ENCODE results near the gene SPTSSA. TPM values are rescaled to one million over a fixed set of nuclear protein-coding genes. Genes with fewer than 3 reads are reported as not detected.
"Not testable (repeated sequence)": the region's sequence is repeated elsewhere in the genome, so short reads cannot be mapped to it uniquely, and the experiment has no call there.

SPTSSA gene
- total RNA-seq, 1 donor from 2014 or later = 12.9 TPM

DNA sequence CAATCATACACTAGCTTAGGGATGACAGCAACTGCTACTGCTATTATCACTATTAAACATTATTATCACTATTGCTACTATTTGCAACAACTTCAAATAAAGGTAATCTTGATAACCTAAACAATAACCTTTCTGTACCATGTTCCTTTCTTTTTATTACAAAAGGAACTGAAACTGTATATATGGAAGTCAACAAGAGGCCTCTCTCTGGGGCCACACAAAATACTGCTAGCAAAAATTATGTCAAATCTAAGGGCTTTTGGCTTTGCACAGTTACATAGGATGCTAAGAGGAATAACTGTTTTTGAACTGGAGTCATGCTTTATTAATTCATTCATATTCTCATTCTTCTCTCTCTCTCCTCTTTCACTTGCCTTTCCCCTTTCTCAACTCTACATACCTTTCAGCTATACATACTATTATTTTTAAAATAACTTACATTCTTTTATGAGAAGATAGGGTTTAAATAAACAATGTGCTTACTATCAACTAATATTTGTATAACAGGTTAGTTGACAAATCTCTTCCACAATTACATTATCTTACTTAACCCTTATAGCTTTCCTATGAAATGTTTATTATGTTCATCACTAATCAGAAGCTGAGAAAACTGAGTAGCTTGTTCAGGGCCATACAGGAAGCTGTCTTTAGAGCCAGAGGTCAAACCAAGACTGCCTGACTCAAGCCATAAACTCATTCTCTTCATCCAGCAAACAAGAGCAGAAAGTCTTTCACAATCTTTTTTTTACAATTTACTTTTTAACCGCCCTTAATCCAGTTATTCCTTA, 25.7 kb downstream of the SPTSSA start:
- FAIRE-seq (no peak), DNase-seq (ENCODE audit: low read depth) (peak; percentile 29)
- H3K4me3 ChIP-seq (ENCODE audit: low read depth, low read length) = no peak overlapping the region
- H3K27me3 ChIP-seq (ENCODE audit: control insufficient read depth, insufficient read depth, low read length) = no peaks in the 10 kb centered on the region
- TF ChIP-seq, protein P1, sequence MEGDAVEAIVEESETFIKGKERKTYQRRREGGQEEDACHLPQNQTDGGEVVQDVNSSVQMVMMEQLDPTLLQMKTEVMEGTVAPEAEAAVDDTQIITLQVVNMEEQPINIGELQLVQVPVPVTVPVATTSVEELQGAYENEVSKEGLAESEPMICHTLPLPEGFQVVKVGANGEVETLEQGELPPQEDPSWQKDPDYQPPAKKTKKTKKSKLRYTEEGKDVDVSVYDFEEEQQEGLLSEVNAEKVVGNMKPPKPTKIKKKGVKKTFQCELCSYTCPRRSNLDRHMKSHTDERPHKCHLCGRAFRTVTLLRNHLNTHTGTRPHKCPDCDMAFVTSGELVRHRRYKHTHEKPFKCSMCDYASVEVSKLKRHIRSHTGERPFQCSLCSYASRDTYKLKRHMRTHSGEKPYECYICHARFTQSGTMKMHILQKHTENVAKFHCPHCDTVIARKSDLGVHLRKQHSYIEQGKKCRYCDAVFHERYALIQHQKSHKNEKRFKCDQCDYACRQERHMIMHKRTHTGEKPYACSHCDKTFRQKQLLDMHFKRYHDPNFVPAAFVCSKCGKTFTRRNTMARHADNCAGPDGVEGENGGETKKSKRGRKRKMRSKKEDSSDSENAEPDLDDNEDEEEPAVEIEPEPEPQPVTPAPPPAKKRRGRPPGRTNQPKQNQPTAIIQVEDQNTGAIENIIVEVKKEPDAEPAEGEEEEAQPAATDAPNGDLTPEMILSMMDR (IDR thresholded peaks at IDR 0.05; ENCODE audit: insufficient read depth, low read length, severe bottlenecking) = no peak
- no peaks in the 10 kb centered on the region for H3K36me3 ChIP-seq (ENCODE audit: control insufficient read depth, insufficient read depth, low read length)

DNA sequence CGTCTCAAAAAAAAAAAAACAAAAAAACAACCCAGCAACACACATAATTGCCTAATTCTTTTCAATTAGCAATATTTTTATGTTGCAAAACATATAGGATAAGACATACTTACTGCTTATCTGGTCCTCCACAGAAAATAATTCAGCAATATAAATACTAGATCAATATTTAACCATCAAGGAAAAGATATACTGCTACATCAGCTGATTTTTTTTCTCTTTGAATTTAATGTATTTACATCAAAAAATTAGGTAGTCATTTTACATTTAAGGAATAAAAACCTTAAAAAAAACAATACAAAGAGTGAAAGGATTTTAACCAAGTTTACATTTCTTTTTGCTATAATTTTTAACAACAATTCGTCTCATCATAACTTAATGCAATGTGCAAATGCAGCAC, 28.1 kb downstream of the SPTSSA start:
- TF ChIP-seq, protein P1 (IDR thresholded peaks at IDR 0.05; ENCODE audit: insufficient read depth, low read length, severe bottlenecking) = no peak
- DNase-seq (ENCODE audit: low read depth) (no peak), FAIRE-seq (no peak)
- Histone ChIP-seq H3K36me3 (ENCODE audit: control insufficient read depth, insufficient read depth, low read length) (no peaks in the 10 kb centered on the region), H3K27me3 (ENCODE audit: control insufficient read depth, insufficient read depth, low read length) (no peaks in the 10 kb centered on the region), H3K4me3 (ENCODE audit: low read depth, low read length) (no peak overlapping the region)

DNA sequence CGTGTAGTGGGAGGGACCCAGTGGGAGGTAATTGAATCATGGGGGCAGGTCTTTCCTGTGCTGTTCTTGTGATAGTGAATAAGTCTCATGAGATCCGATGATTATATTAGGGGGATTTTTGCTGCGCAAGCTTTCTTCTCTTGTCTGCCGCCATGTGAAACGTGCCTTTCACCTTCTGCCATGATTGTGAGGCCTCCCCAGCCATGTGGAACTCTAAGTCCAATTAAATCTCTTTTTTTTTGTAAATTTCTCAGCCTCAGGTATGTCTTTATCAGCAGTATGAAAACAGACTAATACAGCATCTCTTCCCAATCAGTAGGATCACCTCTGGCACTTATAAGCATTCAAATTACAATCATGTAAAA, 34.0 kb downstream of the SPTSSA start:
- not testable (repeated sequence) for FAIRE-seq; H3K27me3 ChIP-seq (ENCODE audit: control insufficient read depth, insufficient read depth, low read length); H3K36me3 ChIP-seq (ENCODE audit: control insufficient read depth, insufficient read depth, low read length); H3K4me3 ChIP-seq (ENCODE audit: low read depth, low read length); DNase-seq (ENCODE audit: low read depth)

DNA sequence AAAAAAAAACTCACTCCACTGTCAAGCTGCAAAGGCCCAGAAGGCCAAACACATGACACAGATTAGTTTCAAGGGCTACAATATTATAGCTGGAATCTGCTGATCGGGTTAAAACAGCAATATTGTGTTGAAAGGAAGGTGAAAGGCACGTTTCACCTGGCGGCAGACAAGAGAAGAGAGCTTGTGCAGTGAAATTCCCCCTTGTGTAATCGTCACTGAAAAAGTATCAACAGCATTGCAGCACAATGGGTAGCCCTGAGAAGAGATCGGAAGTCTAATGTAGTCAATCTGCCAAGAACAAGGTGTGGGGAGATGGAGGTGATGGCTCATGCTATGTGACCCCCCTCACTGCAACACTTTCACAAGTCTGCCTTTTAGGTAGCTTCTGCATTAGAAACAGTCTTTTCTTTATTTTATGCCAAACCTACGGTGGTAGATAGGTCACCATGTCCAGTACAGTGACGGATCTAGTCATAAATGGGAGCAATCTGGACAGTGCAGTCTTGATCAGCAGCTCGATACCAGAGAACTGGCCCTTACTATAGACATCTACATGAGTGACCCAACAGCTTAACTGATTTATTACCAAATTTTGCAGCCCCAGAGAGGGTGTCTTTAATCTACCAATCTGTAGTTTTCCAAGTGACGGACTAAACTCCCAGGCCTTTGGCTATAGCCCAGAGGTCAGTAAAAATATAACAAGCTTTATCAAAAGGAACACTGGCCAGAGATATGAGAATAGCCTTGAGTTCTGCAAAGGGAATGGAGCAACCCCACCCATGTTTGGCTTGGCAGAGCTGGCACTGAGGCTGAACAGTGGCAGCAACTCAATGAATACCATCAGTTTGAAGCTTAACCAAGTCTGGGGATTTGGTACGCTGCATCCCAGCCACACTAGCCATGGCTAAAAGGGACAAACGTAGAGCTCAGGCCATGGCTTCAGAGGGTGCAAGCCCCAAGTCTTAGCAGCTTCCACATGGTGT, 35.4 kb downstream of the SPTSSA start:
- Histone ChIP-seq H3K27me3 (ENCODE audit: control insufficient read depth, insufficient read depth, low read length) (no peaks in the 10 kb centered on the region), H3K4me3 (ENCODE audit: low read depth, low read length) (no peak overlapping the region), H3K36me3 (ENCODE audit: control insufficient read depth, insufficient read depth, low read length) (no peaks in the 10 kb centered on the region)
- DNase-seq (ENCODE audit: low read depth) = no peak
- no peak for FAIRE-seq
- TF ChIP-seq, protein P1 (IDR thresholded peaks at IDR 0.05; ENCODE audit: insufficient read depth, low read length, severe bottlenecking) = no peak

DNA sequence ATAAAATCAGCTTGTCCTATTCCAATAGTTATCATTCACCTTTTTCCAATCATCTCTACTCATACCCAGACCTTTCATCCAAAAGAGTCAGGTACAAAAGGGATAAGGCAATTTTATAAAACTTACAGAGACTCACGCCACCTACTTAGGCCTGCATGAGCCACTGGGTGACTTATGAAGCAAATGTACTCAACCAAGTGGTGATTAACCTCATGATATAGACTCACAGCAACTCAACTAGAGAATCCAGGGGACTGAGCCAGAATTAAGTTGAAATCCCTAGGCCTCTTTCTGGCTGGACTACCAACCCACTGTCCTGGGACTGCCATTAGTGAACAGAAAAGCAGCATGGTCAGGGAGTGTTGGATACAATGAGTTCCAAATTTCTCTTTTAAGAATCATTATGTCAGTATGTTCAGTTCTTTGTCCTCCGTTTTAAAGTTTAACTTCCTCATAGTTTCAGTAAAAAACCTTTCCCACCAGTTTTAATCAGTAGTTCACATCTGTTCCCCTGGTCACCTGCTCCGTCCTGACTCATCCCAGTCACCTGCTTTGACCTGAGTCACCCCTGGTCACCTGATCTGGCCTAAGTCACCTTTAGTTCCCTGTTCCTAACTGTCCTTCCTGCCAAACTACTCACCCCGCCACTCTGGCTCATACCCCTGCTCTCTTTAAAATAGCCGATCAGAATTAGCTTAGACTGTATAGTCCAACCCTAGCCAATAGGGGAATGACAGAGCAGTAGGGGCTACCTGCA, 36.8 kb downstream of the SPTSSA start:
- Histone ChIP-seq H3K4me3 (ENCODE audit: low read depth, low read length) (no peak overlapping the region), H3K27me3 (ENCODE audit: control insufficient read depth, insufficient read depth, low read length) (no peaks in the 10 kb centered on the region), H3K36me3 (ENCODE audit: control insufficient read depth, insufficient read depth, low read length) (no peaks in the 10 kb centered on the region)
- no peak for FAIRE-seq
- peak; percentile 12 for DNase-seq (ENCODE audit: low read depth)
- TF ChIP-seq, protein P1 (IDR thresholded peaks at IDR 0.05; ENCODE audit: insufficient read depth, low read length, severe bottlenecking) = no peak

Data from bronchial epithelial cell (primary cell).